ENCODE measurements around the gene MKLN1. TPM values are rescaled to one million over a fixed set of nuclear protein-coding genes. Genes with fewer than 3 reads are reported as not detected.
A peak's percentile ranks its signal among the peaks of the same experiment; 100 is the strongest.
"Not testable (repeated sequence)": the region's sequence is repeated elsewhere in the genome, so short reads cannot be mapped to it uniquely, and the experiment has no call there.

Gene MKLN1
- total RNA-seq, 4 donors from 2014 or later, result 93.1 to 175 (median 102) TPM

DNA sequence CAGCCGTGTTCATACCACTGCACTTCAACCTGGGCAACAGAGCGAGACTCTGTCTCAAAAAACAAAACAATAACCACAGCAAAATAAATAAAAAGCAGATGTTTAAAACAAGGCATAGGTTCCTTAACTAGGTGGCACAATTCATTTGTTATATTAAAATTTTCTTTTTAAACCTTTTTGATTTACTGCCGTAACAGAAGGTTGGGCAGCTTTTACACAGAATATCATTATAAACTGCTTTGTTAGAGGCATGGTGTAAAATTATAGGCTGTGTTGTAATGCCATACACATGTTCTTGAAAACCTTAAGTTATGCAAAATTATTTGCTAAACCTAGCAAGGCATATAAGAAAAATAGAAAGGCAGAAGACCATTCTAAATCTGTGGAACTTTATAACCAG lies 84.4 kb downstream of the MKLN1 start:
- WGBS, 2 donors, result 91 to 93% methylated on average over 3 of the region's 3 CpGs
- no peaks in the 10 kb centered on the region for H3K9me3 ChIP-seq
- peaks cover 0 to 9% of the 10 kb centered on the region in 2 donors for H3K36me3 ChIP-seq
- H3K4me3 ChIP-seq (replicated peaks in 1 of 3), result no peak overlapping the region
- no peak for DNase-seq
- TF ChIP-seq, protein P1, sequence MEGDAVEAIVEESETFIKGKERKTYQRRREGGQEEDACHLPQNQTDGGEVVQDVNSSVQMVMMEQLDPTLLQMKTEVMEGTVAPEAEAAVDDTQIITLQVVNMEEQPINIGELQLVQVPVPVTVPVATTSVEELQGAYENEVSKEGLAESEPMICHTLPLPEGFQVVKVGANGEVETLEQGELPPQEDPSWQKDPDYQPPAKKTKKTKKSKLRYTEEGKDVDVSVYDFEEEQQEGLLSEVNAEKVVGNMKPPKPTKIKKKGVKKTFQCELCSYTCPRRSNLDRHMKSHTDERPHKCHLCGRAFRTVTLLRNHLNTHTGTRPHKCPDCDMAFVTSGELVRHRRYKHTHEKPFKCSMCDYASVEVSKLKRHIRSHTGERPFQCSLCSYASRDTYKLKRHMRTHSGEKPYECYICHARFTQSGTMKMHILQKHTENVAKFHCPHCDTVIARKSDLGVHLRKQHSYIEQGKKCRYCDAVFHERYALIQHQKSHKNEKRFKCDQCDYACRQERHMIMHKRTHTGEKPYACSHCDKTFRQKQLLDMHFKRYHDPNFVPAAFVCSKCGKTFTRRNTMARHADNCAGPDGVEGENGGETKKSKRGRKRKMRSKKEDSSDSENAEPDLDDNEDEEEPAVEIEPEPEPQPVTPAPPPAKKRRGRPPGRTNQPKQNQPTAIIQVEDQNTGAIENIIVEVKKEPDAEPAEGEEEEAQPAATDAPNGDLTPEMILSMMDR (IDR thresholded peaks at IDR 0.05), result no peak
- TF ChIP-seq POLR2A (IDR thresholded peaks at IDR 0.05), result no peak
- peaks cover 6% of the 10 kb centered on the region in 2 donors for H3K4me1 ChIP-seq
- H3K27me3 ChIP-seq, result no peaks in the 10 kb centered on the region
- no peak overlapping the region for H3K27ac ChIP-seq
- intact Hi-C loops (cut with DNase I), result no loop called here

GRCh38 chr7:131413711-131414110 lies 86.0 kb downstream of the MKLN1 start:
- DNase-seq, result no peak
- WGBS, 2 donors, result 93 to 100% methylated on average over 4 of the region's 4 CpGs
- H3K4me3 ChIP-seq (replicated peaks in 1 of 3), result no peak overlapping the region
- peaks cover 6% of the 10 kb centered on the region in 2 donors for H3K4me1 ChIP-seq
- no peak overlapping the region for H3K27ac ChIP-seq
- H3K27me3 ChIP-seq, result no peaks in the 10 kb centered on the region
- H3K36me3 ChIP-seq, result peaks cover 0 to 9% of the 10 kb centered on the region in 2 donors
- no peak for TF ChIP-seq POLR2A (IDR thresholded peaks at IDR 0.05)
- TF ChIP-seq, protein P1 (IDR thresholded peaks at IDR 0.05), result no peak
- no peaks in the 10 kb centered on the region for H3K9me3 ChIP-seq
- intact Hi-C loops (cut with DNase I), result no loop called here

DNA sequence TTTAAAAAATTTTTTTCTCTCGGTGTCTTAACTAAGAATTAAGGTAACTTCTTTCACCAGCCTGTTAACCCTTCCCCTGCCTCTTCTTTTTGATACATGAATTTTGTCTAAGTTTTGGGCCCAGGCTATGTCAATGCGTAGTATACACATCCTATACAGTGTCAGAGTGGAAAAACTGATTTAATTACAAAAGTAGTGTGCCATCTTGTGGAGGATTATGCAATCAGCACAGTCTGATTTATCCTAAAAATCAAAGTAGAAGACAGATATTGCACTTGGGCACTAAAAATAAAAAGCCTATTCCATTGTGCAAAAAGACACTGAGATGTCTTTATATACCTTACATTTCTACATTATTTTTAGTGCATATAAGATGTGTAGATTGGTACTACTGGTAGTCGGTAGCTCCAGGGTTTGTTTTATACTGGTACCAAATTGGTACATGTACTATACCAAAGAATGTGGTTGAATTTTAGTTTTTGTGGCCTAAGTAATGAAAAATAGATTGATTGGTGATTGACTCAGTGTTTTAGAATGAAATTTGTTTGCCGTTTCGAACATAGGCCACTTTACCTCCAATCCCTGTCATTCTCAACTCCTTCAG lies 96.6 kb downstream of the MKLN1 start:
- TF ChIP-seq, protein P1 (IDR thresholded peaks at IDR 0.05), result peak; percentile 27 to 67 (median 54)
- no peak for TF ChIP-seq POLR2A (IDR thresholded peaks at IDR 0.05)
- Histone ChIP-seq H3K4me3 (replicated peaks in 1 of 3) (no peak overlapping the region), H3K27ac (peak overlapping the region in 1 of 3 donors; percentile 27), H3K36me3 (no peaks in the 10 kb centered on the region), H3K9me3 (no peaks in the 10 kb centered on the region), H3K27me3 (no peaks in the 10 kb centered on the region), H3K4me1 (peaks cover 13 to 27% of the 10 kb centered on the region in 2 donors)
- intact Hi-C loops (cut with DNase I), result no loop called here
- 82 to 83% methylated on average over 5 of the region's 5 CpGs for WGBS, 2 donors
- no peak for DNase-seq

DNA sequence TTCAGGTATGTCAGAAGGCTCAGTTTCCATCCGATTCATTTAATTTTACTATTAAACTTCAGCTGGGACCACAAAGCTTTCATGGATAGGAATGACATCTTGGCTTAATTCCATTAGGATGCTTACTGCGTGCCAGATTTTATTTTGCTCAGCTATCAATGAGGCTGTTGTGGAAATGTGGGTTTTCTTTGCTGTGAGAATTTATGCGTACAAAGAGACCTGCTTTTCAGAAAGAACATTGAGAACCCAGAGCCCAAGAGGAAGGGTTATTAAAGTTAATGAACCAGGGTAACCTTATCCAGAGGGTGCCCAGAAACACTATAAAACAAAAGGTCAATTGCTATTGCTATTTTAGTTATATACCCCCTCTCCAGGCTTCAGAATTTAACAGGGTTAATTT lies 98.3 kb downstream of the MKLN1 start:
- no peaks in the 10 kb centered on the region for H3K27me3 ChIP-seq
- WGBS, 2 donors, result 50 to 55% methylated on average over 3 of the region's 3 CpGs
- no peak for DNase-seq
- H3K9me3 ChIP-seq, result no peaks in the 10 kb centered on the region
- intact Hi-C loops (cut with DNase I), result no loop called here
- peaks cover 13 to 27% of the 10 kb centered on the region in 2 donors for H3K4me1 ChIP-seq
- no peak for TF ChIP-seq POLR2A (IDR thresholded peaks at IDR 0.05)
- TF ChIP-seq, protein P1 (IDR thresholded peaks at IDR 0.05), result no peak
- no peak overlapping the region for H3K4me3 ChIP-seq (replicated peaks in 1 of 3)
- no peaks in the 10 kb centered on the region for H3K36me3 ChIP-seq
- peak overlapping the region in 2 of 3 donors; percentile 26 to 49 for H3K27ac ChIP-seq

- intact Hi-C loops (cut with DNase I); H3K36me3 ChIP-seq; H3K4me3 ChIP-seq (replicated peaks in 1 of 3); H3K27me3 ChIP-seq; DNase-seq; H3K9me3 ChIP-seq; H3K27ac ChIP-seq: not testable (repeated sequence)
- peaks cover 8 to 12% of the 10 kb centered on the region in 2 donors for H3K4me1 ChIP-seq
- whole genome bisulfite sequencing, 2 donors, result 97 to 98% methylated on average over 7 of the region's 7 CpGs
These were observed 103.2 kb downstream of the MKLN1 start for GRCh38 chr7:131430826-131431225.

All from thyroid gland (tissue), 4 donors.